Muscle of leg (tissue), 16 donors: ENCODE results near the gene IPO4. TPM values are rescaled to one million over a fixed set of nuclear protein-coding genes. Genes with fewer than 3 reads are reported as not detected.

Experiments used
- DNase-seq: peaks from one replicate; pipeline ENCODE4 v3.0.0; 2013
- H3K27ac ChIP-seq: one replicate; pipeline ENCODE4 v1.5.1; 2013; ENCODE audit warnings: mild to moderate bottlenecking, low read length, control low read depth
- H3K27me3 ChIP-seq: one replicate; pipeline ENCODE4 v1.6.1; 2013; ENCODE audit warnings: low read length; ENCODE audit not compliant: control insufficient read depth, insufficient read depth
- H3K36me3 ChIP-seq: one replicate; pipeline ENCODE4 v1.6.1; 2013; ENCODE audit warnings: low read length; ENCODE audit not compliant: control insufficient read depth, insufficient read depth
- H3K4me1 ChIP-seq: one replicate; pipeline ENCODE4 v1.6.1; 2013; ENCODE audit warnings: low read length; ENCODE audit not compliant: control insufficient read depth, insufficient read depth
- H3K4me3 ChIP-seq: one replicate; pipeline ENCODE4 v1.5.1; 2013; ENCODE audit warnings: low read length, control low read depth
- H3K9me3 ChIP-seq: replicated peaks from 2 replicates; pipeline ENCODE4 v1.6.1; 2013; ENCODE audit warnings: low read depth, low read length; ENCODE audit not compliant: control insufficient read depth
- WGBS: methylation state at CpG from one replicate; pipeline ENCODE4 v1.1.5; 2013; ENCODE audit warnings: missing lambda C conversion rate; ENCODE audit not compliant: insufficient coverage; 5-methylcytosine and 5-hydroxymethylcytosine counted together
- long read RNA-seq, 11 donors: transcript quantifications; one replicate each; lab custom pipeline, GENCODE V29; 2026
- polyA plus RNA-seq, 8 donors: library from polyadenylated mRNA; unstranded; fragments of 120-200 nt; gene quantifications; one replicate each; pipeline versions ENCODE4 v1.2.1 to v1.2.3, GENCODE V29; 2013; ENCODE audit warnings: inconsistent platforms in 1 of 8, low replicate concordance in 1 of 8; ENCODE audit not compliant: insufficient read length in 8 of 8, insufficient read depth in 1 of 8
- total RNA-seq: library from RNA; stranded (reverse); fragments of 120-200 nt; gene quantifications from one replicate; pipeline ENCODE4 v1.2.4, GENCODE V29; 2013

The IPO4 gene, protein sequence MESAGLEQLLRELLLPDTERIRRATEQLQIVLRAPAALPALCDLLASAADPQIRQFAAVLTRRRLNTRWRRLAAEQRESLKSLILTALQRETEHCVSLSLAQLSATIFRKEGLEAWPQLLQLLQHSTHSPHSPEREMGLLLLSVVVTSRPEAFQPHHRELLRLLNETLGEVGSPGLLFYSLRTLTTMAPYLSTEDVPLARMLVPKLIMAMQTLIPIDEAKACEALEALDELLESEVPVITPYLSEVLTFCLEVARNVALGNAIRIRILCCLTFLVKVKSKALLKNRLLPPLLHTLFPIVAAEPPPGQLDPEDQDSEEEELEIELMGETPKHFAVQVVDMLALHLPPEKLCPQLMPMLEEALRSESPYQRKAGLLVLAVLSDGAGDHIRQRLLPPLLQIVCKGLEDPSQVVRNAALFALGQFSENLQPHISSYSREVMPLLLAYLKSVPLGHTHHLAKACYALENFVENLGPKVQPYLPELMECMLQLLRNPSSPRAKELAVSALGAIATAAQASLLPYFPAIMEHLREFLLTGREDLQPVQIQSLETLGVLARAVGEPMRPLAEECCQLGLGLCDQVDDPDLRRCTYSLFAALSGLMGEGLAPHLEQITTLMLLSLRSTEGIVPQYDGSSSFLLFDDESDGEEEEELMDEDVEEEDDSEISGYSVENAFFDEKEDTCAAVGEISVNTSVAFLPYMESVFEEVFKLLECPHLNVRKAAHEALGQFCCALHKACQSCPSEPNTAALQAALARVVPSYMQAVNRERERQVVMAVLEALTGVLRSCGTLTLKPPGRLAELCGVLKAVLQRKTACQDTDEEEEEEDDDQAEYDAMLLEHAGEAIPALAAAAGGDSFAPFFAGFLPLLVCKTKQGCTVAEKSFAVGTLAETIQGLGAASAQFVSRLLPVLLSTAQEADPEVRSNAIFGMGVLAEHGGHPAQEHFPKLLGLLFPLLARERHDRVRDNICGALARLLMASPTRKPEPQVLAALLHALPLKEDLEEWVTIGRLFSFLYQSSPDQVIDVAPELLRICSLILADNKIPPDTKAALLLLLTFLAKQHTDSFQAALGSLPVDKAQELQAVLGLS
- total RNA-seq (19.9 TPM), polyA plus RNA-seq (10 to 100 TPM; 25.0 to 37.5 (median 29.8) TPM)
- long read RNA-seq, donor 1, partial matches to known transcripts, result 0 of 1 reads
- long read RNA-seq, donor 1, other reads (novel, unspliced or antisense), result 0 of 1 reads
- long read RNA-seq, donor 2, result 0 reads
- long read RNA-seq, donor 3, partial matches to known transcripts, result 0 of 2 reads
- long read RNA-seq, donor 3, other reads (novel, unspliced or antisense), result 0 of 2 reads
- long read RNA-seq, donor 4, partial matches to known transcripts, result 0 of 3 reads
- long read RNA-seq, donor 4, other reads (novel, unspliced or antisense), result 0 of 3 reads
- long read RNA-seq, donor 5, transcript IPO4-201 (30 exons, 3,646 nt), result major isoform, 8 of 12 reads
- long read RNA-seq, donor 5, partial matches to known transcripts, result 0 of 12 reads
- long read RNA-seq, donor 5, other reads (novel, unspliced or antisense), result 0 of 12 reads
- long read RNA-seq, donor 6, partial matches to known transcripts, result 0 of 5 reads
- long read RNA-seq, donor 6, other reads (novel, unspliced or antisense), result 0 of 5 reads
- long read RNA-seq, donor 7, partial matches to known transcripts, result 0 of 3 reads
- long read RNA-seq, donor 7, other reads (novel, unspliced or antisense), result 0 of 3 reads
- long read RNA-seq, donor 8, result 0 reads
- long read RNA-seq, donor 9, partial matches to known transcripts, result 0 of 4 reads
- long read RNA-seq, donor 9, other reads (novel, unspliced or antisense), result 0 of 4 reads
- long read RNA-seq, donor 10, partial matches to known transcripts, result 0 of 5 reads
- long read RNA-seq, donor 10, other reads (novel, unspliced or antisense), result 0 of 5 reads
- long read RNA-seq, donor 11, transcript IPO4-206 (5 exons, 554 nt), result major isoform, 5 of 8 reads
- long read RNA-seq, donor 11, partial matches to known transcripts, result 0 of 8 reads
- long read RNA-seq, donor 11, other reads (novel, unspliced or antisense), result 0 of 8 reads

GRCh38 chr14:24188251-24189058, at the start of gene IPO4:
Gene IPO4 (minus strand): TSS chr14:24188816. CDS start chr14:24188787, 29 bp downstream.
- under 1% methylated on average over 62 of the region's 65 CpGs for WGBS
- Histone ChIP-seq H3K4me3 (peak within 1 kb of the TSS; percentile 79), H3K4me1 (peaks cover 16% of the 10 kb centered on the region)

DNA sequence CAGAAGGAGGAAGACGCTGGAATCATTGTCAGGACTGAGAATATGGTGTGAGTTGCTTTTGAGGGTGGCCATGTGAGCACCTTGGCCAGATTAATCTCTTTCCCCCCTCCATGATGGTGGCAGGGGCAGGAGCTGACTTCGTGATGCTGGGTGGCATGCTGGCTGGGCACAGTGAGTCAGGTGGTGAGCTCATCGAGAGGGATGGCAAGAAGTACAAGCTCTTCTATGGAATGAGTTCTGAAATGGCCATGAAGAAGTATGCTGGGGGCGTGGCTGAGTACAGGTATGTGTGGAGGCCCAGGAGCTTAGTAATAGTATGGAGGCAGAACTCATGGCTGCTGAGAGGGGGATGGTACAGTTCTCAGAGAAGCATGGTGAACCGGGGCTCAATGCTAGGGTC, 49.5 kb upstream of the IPO4 start:
- no peak overlapping the region for H3K4me3 ChIP-seq
- peaks cover 65% of the 10 kb centered on the region for H3K36me3 ChIP-seq
- 80% methylated on average over 5 of the region's 5 CpGs for WGBS
- DNase-seq, result no peak
- H3K27me3 ChIP-seq, result no peaks in the 10 kb centered on the region
- no peak overlapping the region for H3K27ac ChIP-seq
- H3K4me1 ChIP-seq, result peaks cover 28% of the 10 kb centered on the region
- no peaks in the 10 kb centered on the region for H3K9me3 ChIP-seq

More at GRCh38 chr14:24188251-24189058, at the start of gene IPO4:
- Histone ChIP-seq H3K36me3 (peaks cover 67% of the 10 kb centered on the region), H3K9me3 (no peaks in the 10 kb centered on the region), H3K27me3 (no peaks in the 10 kb centered on the region), H3K27ac (peak within 1 kb of the TSS; percentile 60)
- DNase-seq, result peak; percentile 99

DNA sequence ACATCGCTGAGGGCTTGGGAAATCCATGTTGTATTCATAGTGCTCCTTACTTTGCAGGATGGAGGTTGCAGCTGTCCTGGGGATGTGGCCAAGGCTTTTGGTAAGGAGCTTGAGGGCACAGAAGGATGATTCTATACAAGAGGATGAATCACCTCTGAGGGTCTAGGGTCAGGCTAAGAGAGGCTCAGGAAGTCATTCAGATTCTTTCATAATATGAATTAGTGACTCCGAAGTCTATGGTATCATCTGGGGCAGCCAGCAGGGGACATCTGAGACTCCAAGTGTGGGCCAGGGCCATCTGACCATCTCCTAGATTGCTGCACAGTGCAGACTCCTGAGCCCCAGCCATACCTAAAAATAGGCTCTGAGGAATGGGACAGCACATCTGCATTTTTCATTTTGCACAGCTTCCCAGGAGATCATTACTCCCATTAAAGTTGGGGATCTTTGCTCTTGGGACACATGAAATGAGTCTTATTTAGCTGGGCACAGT, 48.9 kb upstream of the IPO4 start:
- Histone ChIP-seq H3K4me1 (peaks cover 27% of the 10 kb centered on the region), H3K9me3 (no peaks in the 10 kb centered on the region), H3K27ac (no peak overlapping the region), H3K36me3 (peaks cover 65% of the 10 kb centered on the region), H3K27me3 (no peaks in the 10 kb centered on the region), H3K4me3 (no peak overlapping the region)
- whole genome bisulfite sequencing, result 92% methylated on average over 2 of the region's 2 CpGs
- no peak for DNase-seq

DNA sequence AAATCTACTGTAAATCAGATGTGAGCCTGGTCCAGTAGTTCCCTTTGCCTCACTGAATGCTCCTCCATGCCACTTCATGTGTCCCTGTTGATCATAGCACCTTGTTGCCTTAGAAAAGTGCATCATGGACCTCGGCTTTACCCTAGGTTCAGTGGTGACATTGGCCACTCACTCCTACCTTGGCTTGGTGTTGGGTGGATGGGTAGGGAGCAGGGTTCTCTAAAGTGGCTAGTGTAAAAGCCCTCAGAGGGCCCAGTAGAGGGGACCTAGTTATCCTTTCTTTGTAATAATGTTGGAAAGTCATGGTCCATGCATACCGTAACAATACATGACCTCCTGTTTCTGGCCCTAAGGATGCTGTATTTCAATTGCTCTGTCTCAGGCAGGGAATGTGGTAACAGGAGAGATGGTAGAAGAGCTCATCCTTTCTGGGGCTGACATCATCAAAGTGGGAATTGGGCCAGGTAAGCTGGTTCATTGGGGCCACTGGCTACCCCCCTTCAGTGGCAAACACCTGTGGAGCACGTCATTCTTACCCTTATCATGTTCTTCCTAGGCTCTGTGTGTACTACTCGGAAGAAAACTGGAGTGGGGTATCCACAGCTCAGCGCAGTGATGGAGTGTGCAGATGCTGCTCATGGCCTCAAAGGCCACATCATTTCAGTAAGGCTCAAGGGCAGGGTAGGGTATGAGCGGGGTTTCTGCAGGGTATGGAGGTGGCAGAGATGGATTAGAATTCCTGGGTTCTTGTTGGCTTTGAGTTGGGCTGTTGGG, 48.3 kb upstream of the IPO4 start:
- H3K4me3 ChIP-seq, result no peak overlapping the region
- no peak for DNase-seq
- H3K36me3 ChIP-seq, result peaks cover 65% of the 10 kb centered on the region
- peaks cover 27% of the 10 kb centered on the region for H3K4me1 ChIP-seq
- no peaks in the 10 kb centered on the region for H3K9me3 ChIP-seq
- 100% methylated on average over 3 of the region's 6 CpGs for WGBS
- no peaks in the 10 kb centered on the region for H3K27me3 ChIP-seq
- no peak overlapping the region for H3K27ac ChIP-seq

DNA sequence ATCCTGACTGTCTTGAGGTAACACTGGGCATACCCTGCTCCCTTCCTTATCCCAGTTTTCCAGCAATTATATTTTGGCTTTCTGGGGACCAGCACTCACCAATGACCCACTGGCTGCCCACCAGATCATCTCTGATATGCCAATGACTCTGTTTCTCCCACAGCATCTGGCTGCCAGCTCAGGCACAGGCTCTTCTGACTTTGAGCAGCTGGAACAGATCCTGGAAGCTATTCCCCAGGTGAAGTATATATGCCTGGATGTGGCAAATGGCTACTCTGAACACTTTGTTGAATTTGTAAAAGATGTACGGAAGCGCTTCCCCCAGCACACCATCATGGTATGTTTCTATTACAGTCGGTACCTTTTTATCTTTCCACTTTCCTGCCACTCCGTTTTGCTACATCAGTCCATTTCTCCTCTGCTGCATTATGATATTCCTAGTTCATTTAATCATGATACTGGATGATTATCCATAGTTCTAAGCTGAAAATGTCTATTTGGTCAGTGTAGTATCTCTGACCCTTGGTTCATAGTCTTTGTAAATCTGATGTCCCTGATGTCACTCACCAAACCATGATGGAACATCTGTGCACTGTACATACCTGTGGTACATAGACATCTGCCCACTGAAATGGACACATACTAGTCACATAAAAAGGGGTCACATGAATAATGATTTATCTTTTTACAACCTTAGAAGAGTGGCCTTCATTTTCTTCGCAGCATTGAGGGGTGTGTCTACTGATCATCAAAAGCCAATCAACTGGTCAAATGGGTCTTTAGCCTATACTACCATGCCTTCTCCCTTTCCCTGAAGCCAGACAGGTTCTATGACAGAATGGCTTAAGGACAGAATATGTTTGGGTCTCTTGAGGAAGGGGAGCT, 47.4 kb upstream of the IPO4 start:
- no peaks in the 10 kb centered on the region for H3K9me3 ChIP-seq
- H3K27ac ChIP-seq, result no peak overlapping the region
- no peak for DNase-seq
- H3K27me3 ChIP-seq, result no peaks in the 10 kb centered on the region
- H3K4me1 ChIP-seq, result peaks cover 26% of the 10 kb centered on the region
- WGBS, result 100% methylated on average over 1 of the region's 5 CpGs
- H3K36me3 ChIP-seq, result peaks cover 64% of the 10 kb centered on the region
- H3K4me3 ChIP-seq, result no peak overlapping the region

DNA sequence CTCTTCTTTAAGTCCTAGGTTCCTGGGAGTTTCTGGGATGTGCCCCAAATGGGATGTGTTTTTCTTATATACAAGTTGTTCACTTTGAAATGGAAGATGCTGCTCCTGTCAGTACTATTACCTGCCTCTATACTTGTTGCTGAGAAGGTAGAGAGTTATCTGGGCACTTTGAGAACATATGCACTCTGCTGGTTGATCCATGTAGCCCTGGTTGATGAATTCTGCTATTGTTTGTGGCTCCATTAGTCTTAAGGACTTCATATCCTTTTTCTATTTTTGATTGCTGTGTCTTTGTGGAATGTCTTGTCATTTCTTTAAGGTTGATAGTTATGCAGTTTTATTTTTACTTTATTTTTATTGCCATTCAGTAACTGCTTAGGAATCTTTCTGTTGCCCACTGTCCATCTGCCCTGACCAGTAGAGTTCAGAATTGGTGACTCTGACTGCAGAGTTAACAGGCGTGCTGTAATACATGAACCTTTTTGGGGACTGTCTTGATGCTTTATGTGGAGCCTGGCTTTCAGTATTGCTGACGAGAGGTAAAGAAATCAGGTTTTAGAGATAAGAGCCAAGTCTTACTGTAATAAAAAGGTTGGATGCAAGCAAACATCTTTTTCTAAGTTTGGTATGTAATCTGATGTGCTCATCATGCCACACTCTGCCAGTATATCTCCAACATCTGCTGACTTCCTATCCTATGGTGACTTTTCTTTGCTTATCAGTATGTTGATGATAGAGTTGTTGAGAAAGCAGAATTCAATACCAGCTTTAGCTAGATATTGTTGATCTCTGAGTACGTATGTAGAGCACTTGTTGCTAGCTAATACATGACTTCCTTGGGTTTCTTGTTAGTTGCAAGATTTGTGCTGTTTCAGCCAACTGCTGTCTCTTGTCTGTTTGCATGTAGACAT, 45.7 kb upstream of the IPO4 start:
- H3K4me3 ChIP-seq, result no peak overlapping the region
- H3K36me3 ChIP-seq, result peaks cover 47% of the 10 kb centered on the region
- WGBS, result 83% methylated on average over 1 of the region's 3 CpGs
- H3K27ac ChIP-seq, result no peak overlapping the region
- DNase-seq, result no peak
- H3K9me3 ChIP-seq, result no peaks in the 10 kb centered on the region
- peaks cover 19% of the 10 kb centered on the region for H3K4me1 ChIP-seq
- H3K27me3 ChIP-seq, result no peaks in the 10 kb centered on the region

DNA sequence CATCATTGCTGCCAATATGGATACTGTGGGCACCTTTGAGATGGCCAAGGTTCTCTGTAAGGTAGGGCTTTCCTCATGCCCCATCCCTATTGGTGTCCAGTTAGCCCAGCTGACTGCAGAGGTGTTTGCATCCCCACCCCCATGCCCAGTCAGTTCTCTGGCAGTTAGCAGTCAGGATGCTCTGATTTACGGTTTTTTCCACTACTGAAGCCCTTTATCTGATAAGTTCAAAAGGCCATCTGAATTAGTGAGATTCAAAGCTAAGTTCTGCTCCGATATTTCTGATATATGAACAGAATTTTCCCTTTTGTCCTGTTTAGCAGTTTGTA, 44.9 kb upstream of the IPO4 start:
- no peaks in the 10 kb centered on the region for H3K27me3 ChIP-seq
- peaks cover 38% of the 10 kb centered on the region for H3K36me3 ChIP-seq
- 100% methylated on average over 1 of the region's 2 CpGs for WGBS
- no peak overlapping the region for H3K27ac ChIP-seq
- DNase-seq, result no peak
- peak overlapping the region; percentile 94 for H3K4me3 ChIP-seq
- no peaks in the 10 kb centered on the region for H3K9me3 ChIP-seq
- H3K4me1 ChIP-seq, result peaks cover 19% of the 10 kb centered on the region
